Activated naive CD4-positive, alpha-beta T cell treated with anti-CD3 and anti-CD28 coated beads, Interleukin-2, amount 50 U/mL, for 24 hours (primary cell): Measurements from ENCODE around the gene SCN4B.

Experiments used
- H3K27ac Mint-ChIP-seq: one replicate; pipeline ENCODE4 v1.8.0; 2021; ENCODE audit warnings: mild to moderate bottlenecking, mixed read lengths
- H3K27me3 Mint-ChIP-seq: one replicate; pipeline ENCODE4 v1.8.0; 2021; ENCODE audit warnings: mixed read lengths
- H3K36me3 Mint-ChIP-seq: one replicate; pipeline ENCODE4 v1.8.0; 2021; ENCODE audit warnings: mixed read lengths
- H3K4me1 Mint-ChIP-seq: one replicate; pipeline ENCODE4 v1.8.0; 2021; ENCODE audit warnings: mixed read lengths
- H3K4me3 Mint-ChIP-seq: one replicate; pipeline ENCODE4 v1.8.0; 2021; ENCODE audit warnings: mild to moderate bottlenecking, mixed read lengths
- H3K9me3 Mint-ChIP-seq: one replicate; pipeline ENCODE4 v1.8.0; 2021; ENCODE audit warnings: mixed read lengths

The SCN4B gene

GRCh38 chr11:118087931-118088330 lies 64.7 kb downstream of the SCN4B start:
- H3K27ac Mint-ChIP-seq: no peak overlapping the region

GRCh38 chr11:118086913-118087768 lies 65.5 kb downstream of the SCN4B start, which contains the start of gene SMIM35:
Gene SMIM35, minus strand, starts transcription at chr11:118086963. Its CDS starts 206 bp downstream, at chr11:118086757.
- H3K27ac Mint-ChIP-seq: no peak within 1 kb of the TSS
- H3K4me1 Mint-ChIP-seq: no peaks in the 10 kb centered on the region
- H3K9me3 Mint-ChIP-seq: peaks cover 5% of the 10 kb centered on the region
- peaks cover 1% of the 10 kb centered on the region for H3K27me3 Mint-ChIP-seq
- no peak within 1 kb of the TSS for H3K4me3 Mint-ChIP-seq
- peaks cover 6% of the 10 kb centered on the region for H3K36me3 Mint-ChIP-seq

More at GRCh38 chr11:118087931-118088330, 64.7 kb downstream of the SCN4B start:
- H3K36me3 Mint-ChIP-seq: peaks cover 6% of the 10 kb centered on the region
- no peak overlapping the region for H3K4me3 Mint-ChIP-seq
- peaks cover 5% of the 10 kb centered on the region for H3K9me3 Mint-ChIP-seq
- no peaks in the 10 kb centered on the region for H3K4me1 Mint-ChIP-seq
- H3K27me3 Mint-ChIP-seq: peaks cover 1% of the 10 kb centered on the region

- peaks cover 6% of the 10 kb centered on the region for H3K36me3 Mint-ChIP-seq
- peaks cover 5% of the 10 kb centered on the region for H3K9me3 Mint-ChIP-seq
- peaks cover 1% of the 10 kb centered on the region for H3K27me3 Mint-ChIP-seq
- no peaks in the 10 kb centered on the region for H3K4me1 Mint-ChIP-seq
- H3K27ac Mint-ChIP-seq: no peak overlapping the region
- H3K4me3 Mint-ChIP-seq: no peak overlapping the region
These were observed 68.0 kb downstream of the SCN4B start for GRCh38 chr11:118084656-118085055.

GRCh38 chr11:118084247-118084646 lies 68.4 kb downstream of the SCN4B start:
- Mint-ChIP-seq H3K4me1 (no peaks in the 10 kb centered on the region), H3K4me3 (no peak overlapping the region), H3K27me3 (peaks cover 1% of the 10 kb centered on the region), H3K36me3 (peaks cover 6% of the 10 kb centered on the region), H3K9me3 (peaks cover 5% of the 10 kb centered on the region), H3K27ac (no peak overlapping the region)
